Sciatic nerve (tissue), 2 donors: ENCODE data around the gene SLC36A3. TPM values are rescaled to one million over a fixed set of nuclear protein-coding genes. Genes with fewer than 3 reads are reported as not detected.

ENCODE experiments used
- ATAC-seq: fragments of 200-7000 bp; cut with Tn5 transposase; one replicate; pipeline ENCODE4 v1.9.1; 2020; ENCODE audit warnings: mild to moderate bottlenecking, moderate library complexity
- DNase-seq: peaks from one replicate; pipeline ENCODE4 v3.0.0-alpha.2; 2020; ENCODE audit warnings: low spot score
- intact Hi-C: fragments of 100-400 bp; cut with DNase I; formaldehyde crosslinking; loops from one replicate; pipeline ENCODE4 v1.14.2; 2022
- total RNA-seq: library from RNA; stranded (reverse); fragmentation: NEBNext Ultra II Directional; extraction: Animal tissue kit (Norgen Biotek cat#: 25700); gene quantifications from one replicate; pipeline ENCODE4 v1.2.1, GENCODE V29; 2021
- donor health status: DM: no; HTN: no; CAD: no.
- donor health status: DM: no; HTN: no; CAD: no.

Gene SLC36A3
- total RNA-seq: not detected

DNA sequence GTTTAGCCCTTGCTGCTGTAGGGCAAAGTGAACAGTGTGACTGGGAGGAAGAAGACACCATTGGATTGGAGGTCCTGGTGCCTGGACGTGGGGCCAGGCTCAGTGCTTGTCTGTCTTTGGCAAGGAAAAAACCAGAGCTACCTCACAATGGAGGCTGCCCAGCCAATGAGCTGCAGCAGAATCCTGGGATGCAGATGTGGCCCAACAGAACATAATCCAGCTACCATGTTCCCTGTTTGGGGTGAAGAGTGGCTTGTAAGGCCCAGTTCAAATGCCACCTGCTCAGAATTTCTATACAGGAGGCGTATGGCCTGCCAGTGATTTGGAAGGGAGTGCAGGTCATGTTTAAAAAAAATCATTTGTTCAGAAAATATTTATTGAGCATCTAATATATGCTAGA is at the start of gene SLC36A3:
TSS of gene SLC36A3 (minus strand) at position 101 of the 400 bp plus-strand sequence. CDS start 412 bp downstream, outside the sequence.
- intact Hi-C loops: no loop called here
- ATAC-seq: no peak
- DNase-seq: no peak

DNA sequence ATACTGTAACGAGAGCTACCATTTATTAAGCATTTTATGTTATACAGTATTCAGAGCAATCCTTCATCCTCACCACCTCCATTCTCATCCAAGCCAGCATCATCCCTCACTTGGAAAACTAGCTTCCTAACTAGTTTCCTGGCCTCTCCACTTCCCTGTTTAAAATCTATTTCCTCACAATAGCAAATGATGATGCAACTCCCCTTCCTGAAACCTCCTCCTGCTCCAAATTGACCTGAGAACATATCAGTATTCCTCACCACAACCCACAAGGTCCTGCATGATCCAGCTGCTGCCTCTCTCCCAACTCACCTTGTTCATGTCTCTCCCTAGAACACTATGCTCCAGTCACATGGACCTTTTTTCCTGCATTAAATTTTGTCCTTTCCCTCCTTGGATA is 48.1 kb upstream of the SLC36A3 start:
- DNase-seq (no peak), ATAC-seq (no peak)
- intact Hi-C loops: no loop called here

DNA sequence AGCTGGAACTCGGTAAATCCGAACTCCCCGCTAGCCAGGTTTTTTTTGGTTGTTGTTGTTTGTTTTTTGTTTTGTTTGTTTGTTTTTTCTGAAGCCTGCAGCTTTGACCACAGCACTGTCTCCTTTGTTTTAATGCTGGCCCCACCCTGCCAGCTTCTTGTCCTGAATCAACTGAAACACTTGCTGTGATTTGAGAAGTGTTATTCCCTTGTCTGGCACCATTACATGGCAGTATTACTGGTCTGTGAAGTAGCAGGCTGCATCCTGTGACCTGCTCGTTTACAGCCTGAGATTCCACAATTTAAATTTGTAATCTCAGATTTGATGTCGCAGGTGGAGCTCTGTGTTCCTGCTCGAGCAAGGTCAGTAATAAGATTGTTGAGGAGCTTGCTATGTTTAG is 45.2 kb upstream of the SLC36A3 start:
- no peak for ATAC-seq
- DNase-seq: no peak
- intact Hi-C loops: no loop called here

- ATAC-seq (peak; percentile 46), DNase-seq (no peak)
- intact Hi-C loops: no loop called here
Measured at GRCh38 chr5:151347369-151347768, 43.8 kb upstream of the SLC36A3 start, which contains the start of gene SLC36A2. Gene SLC36A2 (minus strand): TSS chr5:151347559. CDS start chr5:151347460, 99 bp downstream.

GRCh38 chr5:151345808-151346478 is 42.4 kb upstream of the SLC36A3 start:
- no peak for ATAC-seq
- DNase-seq: no peak

DNA sequence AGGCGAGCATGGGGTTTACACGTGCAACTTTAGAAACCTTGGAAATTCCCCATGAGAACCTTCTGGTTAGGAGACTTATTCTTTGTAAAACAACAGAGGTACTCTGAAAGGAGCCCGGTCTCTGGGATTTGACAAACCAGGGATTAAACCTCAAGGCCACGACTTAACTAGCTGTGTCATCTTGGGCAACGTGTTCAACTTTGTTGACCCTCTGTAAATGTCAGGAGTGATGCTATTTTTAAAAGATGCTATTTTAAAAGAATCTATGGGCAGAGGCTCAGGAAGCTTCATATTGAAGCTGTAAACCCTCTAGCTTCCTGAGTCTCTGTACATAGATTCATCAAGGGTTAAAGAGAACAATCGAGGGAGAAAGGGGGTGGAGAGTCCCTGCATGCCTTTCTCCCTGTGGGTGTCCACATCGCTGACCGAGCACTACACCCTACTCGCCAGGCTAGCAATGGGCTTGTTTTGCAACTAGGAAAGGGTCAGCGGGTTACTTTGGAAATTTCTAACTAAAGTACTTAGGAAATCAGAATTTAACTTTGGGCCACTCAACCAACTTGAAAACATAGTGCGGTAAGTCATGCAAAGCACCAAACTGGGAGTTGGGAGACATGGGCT is 41.7 kb upstream of the SLC36A3 start:
- ATAC-seq: peak; percentile 52
- no peak for DNase-seq
- intact Hi-C loops: no loop called here

More at GRCh38 chr5:151345808-151346478, 42.4 kb upstream of the SLC36A3 start:
- intact Hi-C loops: no loop called here

DNA sequence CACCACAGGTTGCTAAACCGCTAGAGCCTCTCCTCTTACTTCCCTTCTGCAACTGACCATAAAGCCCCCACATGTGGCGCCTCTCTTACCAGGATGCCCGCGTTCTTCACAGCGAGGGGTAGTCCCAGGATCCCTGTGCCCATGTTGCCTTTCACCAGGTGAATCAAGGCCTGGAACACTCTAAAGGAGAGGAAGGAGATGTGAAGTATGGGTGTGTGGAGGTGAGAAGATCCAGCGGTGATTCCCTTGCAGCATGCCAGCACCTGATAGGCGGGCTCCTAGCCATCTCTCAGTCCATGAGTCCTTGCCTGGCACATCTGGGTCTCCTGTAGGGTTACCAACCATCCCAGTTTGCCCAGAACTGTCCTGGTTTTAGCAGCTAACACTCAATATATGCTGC is 40.5 kb upstream of the SLC36A3 start:
- no peak for ATAC-seq

DNA sequence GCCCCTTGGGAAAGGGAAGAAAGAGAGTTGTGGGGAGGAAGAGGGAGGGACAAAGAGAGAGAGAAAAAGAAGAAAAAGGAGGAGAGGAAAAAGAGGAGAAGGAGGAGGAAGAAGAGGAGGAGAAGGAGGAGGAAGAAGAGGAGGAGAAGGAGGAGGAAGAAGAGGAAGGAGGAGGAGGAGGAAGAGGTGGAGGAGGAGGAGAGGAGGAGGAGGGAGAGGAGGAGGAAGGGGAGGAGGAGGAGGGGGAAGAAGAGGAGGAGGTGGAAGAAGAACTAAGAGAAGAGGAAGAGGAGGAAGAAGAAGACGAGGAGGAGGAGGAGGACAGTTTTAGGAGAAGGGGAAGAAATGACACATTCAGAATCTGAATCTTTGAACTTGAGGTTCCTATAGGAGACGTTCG is 36.4 kb upstream of the SLC36A3 start:
- ATAC-seq (no peak), DNase-seq (no peak)
- intact Hi-C loops: no loop called here

More for the DNA sequence above, 40.5 kb upstream of the SLC36A3 start:
- no peak for DNase-seq
- intact Hi-C loops: no loop called here

- DNase-seq (no peak), ATAC-seq (no peak)
- intact Hi-C loops: no loop called here
Measured at GRCh38 chr5:151338734-151339133, 35.2 kb upstream of the SLC36A3 start.

DNA sequence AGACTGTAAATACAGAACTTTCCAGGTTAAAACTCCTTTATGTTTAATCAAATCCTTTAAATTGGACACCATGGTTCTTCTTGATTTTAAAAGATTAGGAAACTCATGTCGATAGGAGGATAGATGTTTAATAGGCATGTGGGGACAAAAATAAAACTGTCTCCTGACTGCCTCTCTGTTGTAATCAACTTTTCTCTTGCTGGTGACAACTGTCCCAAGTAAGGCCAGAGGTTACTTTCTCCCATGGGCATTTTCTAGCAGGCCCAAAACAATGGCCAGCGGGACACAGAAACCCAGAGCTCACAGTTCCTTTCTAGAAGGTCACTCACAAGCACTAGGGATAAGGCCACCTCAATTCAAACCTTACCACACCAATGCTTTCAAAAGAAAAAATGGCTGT is 29.3 kb upstream of the SLC36A3 start:
- no peak for ATAC-seq
- intact Hi-C loops: no loop called here
- no peak for DNase-seq

DNA sequence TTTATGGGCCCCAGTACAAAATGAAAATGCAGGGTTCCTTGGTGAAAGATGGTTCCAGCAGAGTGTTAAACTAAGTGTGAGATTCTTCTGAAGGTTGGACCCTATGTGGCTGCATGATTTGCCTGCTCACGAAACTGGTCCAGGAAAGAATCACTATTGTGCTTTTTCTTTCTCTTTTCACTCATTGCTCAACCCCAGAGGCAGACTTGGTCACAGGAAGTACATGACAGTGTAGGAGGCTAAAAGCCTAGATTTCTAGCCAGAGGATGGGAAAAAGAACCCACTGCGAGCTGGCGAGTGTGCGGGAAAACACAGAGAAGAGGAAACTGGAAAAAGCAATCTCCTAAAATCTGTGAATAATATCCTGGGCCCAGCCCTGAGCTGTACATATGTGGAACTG is 25.2 kb upstream of the SLC36A3 start:
- ATAC-seq (no peak), DNase-seq (no peak)
- intact Hi-C loops: no loop called here

DNA sequence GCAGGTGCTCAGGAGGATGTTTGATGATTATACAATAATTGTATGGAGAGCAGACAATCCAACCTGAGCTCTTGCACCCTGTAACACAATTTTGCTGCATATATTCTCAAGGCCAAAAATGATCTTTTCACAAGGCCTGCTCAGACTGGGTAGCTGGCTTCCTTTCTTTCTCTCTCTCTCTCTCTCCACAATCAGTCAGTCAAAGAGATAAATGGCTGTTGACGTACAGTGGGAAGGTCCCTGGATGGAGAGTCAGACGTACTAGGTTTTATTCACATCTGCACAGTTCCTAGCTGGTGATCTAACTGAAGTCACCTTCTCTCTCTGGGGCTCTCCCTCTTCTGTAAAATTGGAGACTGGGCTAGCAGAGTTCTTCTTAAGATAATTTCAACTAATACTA is 24.0 kb upstream of the SLC36A3 start:
- DNase-seq: no peak
- intact Hi-C loops: no loop called here
- ATAC-seq: no peak

DNA sequence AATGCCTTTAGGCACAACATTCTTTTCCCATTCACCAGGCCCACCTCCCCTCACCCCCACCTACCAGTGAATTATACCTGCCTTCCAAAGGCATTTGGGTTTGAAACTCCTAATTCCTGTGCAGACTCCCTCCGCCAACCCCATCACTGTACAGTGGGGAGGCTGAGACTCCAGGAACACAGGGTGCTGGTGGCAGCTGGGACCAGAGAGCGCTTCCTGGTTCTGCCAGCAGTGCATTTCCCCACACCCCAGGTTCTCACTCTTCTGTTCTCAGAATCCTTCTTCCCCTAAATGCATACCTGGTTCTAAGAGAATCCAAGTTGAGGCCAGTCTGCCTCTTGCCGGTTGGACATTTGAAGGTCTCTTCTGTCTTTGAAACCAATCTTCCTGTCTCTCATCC is 22.7 kb upstream of the SLC36A3 start:
- no peak for DNase-seq
- no peak for ATAC-seq
- intact Hi-C loops: no loop called here

DNA sequence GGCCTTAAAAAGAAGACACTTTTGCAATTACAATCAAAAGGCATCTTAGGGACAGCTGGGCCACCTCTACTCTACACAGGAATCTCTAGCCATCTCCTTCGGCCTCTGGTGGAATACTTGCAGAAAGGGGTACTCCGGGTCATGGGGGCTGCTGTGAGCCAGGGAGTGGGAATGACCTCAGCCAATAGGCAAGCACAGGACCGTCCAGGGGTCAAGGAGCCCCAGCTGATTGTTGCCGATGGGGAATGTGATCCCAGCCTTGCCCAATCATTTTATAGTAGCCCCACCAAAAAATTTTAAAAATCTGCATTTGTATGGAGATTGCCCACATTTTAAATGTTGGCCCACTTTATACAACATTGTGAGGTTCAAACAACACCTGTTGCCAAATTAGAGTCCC is 16.9 kb upstream of the SLC36A3 start:
- DNase-seq: no peak
- no peak for ATAC-seq
- intact Hi-C loops: no loop called here

GRCh38 chr5:151318850-151319732 is 15.5 kb upstream of the SLC36A3 start:
- ATAC-seq (peak; percentile 95), DNase-seq (no peak)
- intact Hi-C loops: no loop called here

GRCh38 chr5:151317871-151318270 is 14.3 kb upstream of the SLC36A3 start:
- intact Hi-C loops: no loop called here
- DNase-seq: no peak
- ATAC-seq: no peak

- DNase-seq: peak; percentile 86
- ATAC-seq: peak; percentile 81
- intact Hi-C loops: no loop called here
Measured at GRCh38 chr5:151315998-151316597, 12.5 kb upstream of the SLC36A3 start.

- intact Hi-C loops: no loop called here
- ATAC-seq: no peak
- no peak for DNase-seq
Measured at GRCh38 chr5:151313357-151313756, 9.8 kb upstream of the SLC36A3 start.

DNA sequence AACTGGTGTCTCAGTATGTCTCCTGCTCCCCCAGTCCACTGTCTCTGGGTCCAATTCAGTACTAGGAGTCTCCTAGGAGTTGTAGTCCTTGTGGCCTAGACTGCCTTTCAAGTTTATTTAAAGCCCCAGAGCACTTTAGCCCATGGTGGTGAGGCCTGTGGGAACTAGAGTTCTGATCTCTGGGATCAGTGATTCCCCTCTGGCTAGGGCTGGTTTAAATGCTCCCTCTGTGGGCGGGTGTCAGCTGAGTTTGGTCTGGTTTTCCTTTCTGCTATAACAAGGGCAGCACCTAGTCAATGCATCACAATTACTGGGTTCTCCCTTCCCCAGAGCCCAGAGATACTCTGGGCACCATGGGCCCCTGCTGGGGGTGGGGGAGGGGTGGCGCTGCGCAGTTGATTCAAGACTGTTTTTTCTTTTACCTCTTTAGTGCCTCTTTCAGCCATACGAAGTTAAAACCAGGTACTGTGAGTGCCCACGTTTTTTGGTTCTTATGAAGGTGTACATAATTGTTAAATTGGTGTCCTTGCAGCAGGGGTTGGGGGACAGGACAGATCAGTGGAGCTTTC is 9.3 kb upstream of the SLC36A3 start:
- DNase-seq: no peak
- intact Hi-C loops: no loop called here
- no peak for ATAC-seq
